ENCODE results near the gene IL17C.

DNA sequence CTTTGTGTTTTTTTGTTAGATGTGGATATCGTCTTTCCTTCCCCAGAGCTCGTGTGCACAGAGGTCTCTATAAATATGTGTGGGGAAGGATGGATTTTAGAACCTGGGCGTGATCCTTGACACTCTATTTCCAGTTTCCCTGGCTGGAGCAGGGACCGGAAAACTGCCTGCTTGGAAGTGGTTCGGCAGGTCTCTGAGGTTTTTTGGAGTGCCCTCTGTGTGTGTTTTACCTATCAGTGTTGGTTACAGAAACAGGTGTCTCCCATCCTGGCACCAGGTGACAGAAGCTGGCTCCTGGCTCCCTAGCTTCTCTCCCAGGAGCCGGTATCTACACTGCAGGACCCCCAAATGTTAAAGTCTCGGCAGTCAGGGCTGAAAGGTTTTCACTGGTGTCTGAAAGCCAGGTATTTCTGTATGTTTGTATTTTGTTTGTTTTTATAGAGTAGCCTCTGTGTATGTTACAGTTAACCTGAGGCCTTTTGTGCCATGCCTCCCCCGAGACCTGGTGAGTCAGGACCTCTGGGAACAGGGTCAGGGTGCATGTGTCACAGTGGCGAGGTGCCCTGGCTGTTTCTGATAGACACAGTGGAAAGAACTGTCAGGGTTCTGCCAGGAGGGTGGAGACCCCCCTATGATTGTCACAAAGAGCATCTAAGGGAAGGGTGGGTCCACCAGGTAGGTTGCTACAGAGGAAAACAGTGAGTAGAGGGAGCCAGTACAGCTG is 36.9 kb upstream of the IL17C start:
- no peak for TF ChIP-seq RFX5 (IDR thresholded peaks at IDR 0.05)
- TF ChIP-seq MAZ (IDR thresholded peaks at IDR 0.05; ENCODE audit: borderline replicate concordance, low read depth, low read length): no peak
- TF ChIP-seq, protein P1, sequence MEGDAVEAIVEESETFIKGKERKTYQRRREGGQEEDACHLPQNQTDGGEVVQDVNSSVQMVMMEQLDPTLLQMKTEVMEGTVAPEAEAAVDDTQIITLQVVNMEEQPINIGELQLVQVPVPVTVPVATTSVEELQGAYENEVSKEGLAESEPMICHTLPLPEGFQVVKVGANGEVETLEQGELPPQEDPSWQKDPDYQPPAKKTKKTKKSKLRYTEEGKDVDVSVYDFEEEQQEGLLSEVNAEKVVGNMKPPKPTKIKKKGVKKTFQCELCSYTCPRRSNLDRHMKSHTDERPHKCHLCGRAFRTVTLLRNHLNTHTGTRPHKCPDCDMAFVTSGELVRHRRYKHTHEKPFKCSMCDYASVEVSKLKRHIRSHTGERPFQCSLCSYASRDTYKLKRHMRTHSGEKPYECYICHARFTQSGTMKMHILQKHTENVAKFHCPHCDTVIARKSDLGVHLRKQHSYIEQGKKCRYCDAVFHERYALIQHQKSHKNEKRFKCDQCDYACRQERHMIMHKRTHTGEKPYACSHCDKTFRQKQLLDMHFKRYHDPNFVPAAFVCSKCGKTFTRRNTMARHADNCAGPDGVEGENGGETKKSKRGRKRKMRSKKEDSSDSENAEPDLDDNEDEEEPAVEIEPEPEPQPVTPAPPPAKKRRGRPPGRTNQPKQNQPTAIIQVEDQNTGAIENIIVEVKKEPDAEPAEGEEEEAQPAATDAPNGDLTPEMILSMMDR (IDR thresholded peaks at IDR 0.05): no peak
- TF ChIP-seq CHD2 (IDR thresholded peaks at IDR 0.05; ENCODE audit: low read length, partially characterized antibody): no peak

Data from A549 (cell line).